ENCODE data around the gene FAM171A1. TPM values are rescaled to one million over a fixed set of nuclear protein-coding genes. Genes with fewer than 3 reads are reported as not detected.
"Not testable (repeated sequence)": the region's sequence is repeated elsewhere in the genome, so short reads cannot be mapped to it uniquely, and the experiment has no call there.

FAM171A1 gene
- total RNA-seq, 2 experiments from 2014 or later, result 5.6 to 7.0 TPM

GRCh38 chr10:15305161-15305560 is 65.9 kb downstream of the FAM171A1 start:
- no peak for DNase-seq
- H3K27me3 Mint-ChIP-seq, result peaks cover 6% of the 10 kb centered on the region
- no peaks in the 10 kb centered on the region for H3K9me3 Mint-ChIP-seq
- H3K36me3 Mint-ChIP-seq, result no peaks in the 10 kb centered on the region
- H3K4me1 Mint-ChIP-seq, result no peaks in the 10 kb centered on the region
- H3K27ac Mint-ChIP-seq, result no peak overlapping the region
- H3K4me3 Mint-ChIP-seq, result no peak overlapping the region

- H3K9me3 Mint-ChIP-seq, H3K36me3 Mint-ChIP-seq, H3K27ac Mint-ChIP-seq, H3K4me3 Mint-ChIP-seq, DNase-seq, H3K27me3 Mint-ChIP-seq, H3K4me1 Mint-ChIP-seq: not testable (repeated sequence)
Observed at GRCh38 chr10:15302188-15302956, 68.7 kb downstream of the FAM171A1 start.

GRCh38 chr10:15300697-15301096 is 70.4 kb downstream of the FAM171A1 start:
- Mint-ChIP-seq H3K27me3 (peaks cover 6% of the 10 kb centered on the region), H3K36me3 (no peaks in the 10 kb centered on the region), H3K27ac (no peak overlapping the region), H3K4me3 (no peak overlapping the region), H3K4me1 (no peaks in the 10 kb centered on the region), H3K9me3 (no peaks in the 10 kb centered on the region)
- DNase-seq, result no peak

- Mint-ChIP-seq H3K9me3 (no peaks in the 10 kb centered on the region), H3K27me3 (peaks cover 10% of the 10 kb centered on the region), H3K27ac (no peak overlapping the region), H3K4me1 (no peaks in the 10 kb centered on the region), H3K36me3 (no peaks in the 10 kb centered on the region), H3K4me3 (no peak overlapping the region)
- no peak for DNase-seq
Observed at GRCh38 chr10:15300145-15300544, 70.9 kb downstream of the FAM171A1 start.

GRCh38 chr10:15296701-15297100 is 74.4 kb downstream of the FAM171A1 start:
- Mint-ChIP-seq H3K27ac (no peak overlapping the region), H3K9me3 (no peaks in the 10 kb centered on the region), H3K4me1 (no peaks in the 10 kb centered on the region), H3K27me3 (peaks cover 4% of the 10 kb centered on the region), H3K36me3 (no peaks in the 10 kb centered on the region), H3K4me3 (no peak overlapping the region)
- DNase-seq, result no peak

- Mint-ChIP-seq H3K4me3 (no peak overlapping the region), H3K27ac (no peak overlapping the region), H3K9me3 (no peaks in the 10 kb centered on the region), H3K4me1 (no peaks in the 10 kb centered on the region), H3K27me3 (peaks cover 4% of the 10 kb centered on the region), H3K36me3 (no peaks in the 10 kb centered on the region)
- DNase-seq, result no peak
Observed at GRCh38 chr10:15295537-15296325, 75.4 kb downstream of the FAM171A1 start.

GRCh38 chr10:15293862-15294842 is 76.9 kb downstream of the FAM171A1 start:
- Mint-ChIP-seq H3K4me3 (no peak overlapping the region), H3K27ac (no peak overlapping the region), H3K36me3 (no peaks in the 10 kb centered on the region)

GRCh38 chr10:15290671-15291070 is 80.4 kb downstream of the FAM171A1 start:
- Mint-ChIP-seq H3K4me1 (no peaks in the 10 kb centered on the region), H3K27ac (no peak overlapping the region), H3K9me3 (no peaks in the 10 kb centered on the region), H3K4me3 (no peak overlapping the region), H3K36me3 (no peaks in the 10 kb centered on the region), H3K27me3 (peaks cover 4% of the 10 kb centered on the region)
- no peak for DNase-seq

More at GRCh38 chr10:15293862-15294842, 76.9 kb downstream of the FAM171A1 start:
- H3K27me3 Mint-ChIP-seq, result peaks cover 4% of the 10 kb centered on the region
- H3K4me1 Mint-ChIP-seq, result no peaks in the 10 kb centered on the region
- H3K9me3 Mint-ChIP-seq, result no peaks in the 10 kb centered on the region
- no peak for DNase-seq

GRCh38 chr10:15290150-15290549 is 80.9 kb downstream of the FAM171A1 start:
- Mint-ChIP-seq H3K9me3 (no peaks in the 10 kb centered on the region), H3K36me3 (no peaks in the 10 kb centered on the region), H3K4me1 (no peaks in the 10 kb centered on the region), H3K27me3 (no peaks in the 10 kb centered on the region), H3K27ac (no peak overlapping the region), H3K4me3 (no peak overlapping the region)
- no peak for DNase-seq

- no peaks in the 10 kb centered on the region for H3K4me1 Mint-ChIP-seq
- H3K36me3 Mint-ChIP-seq, result peaks cover 2% of the 10 kb centered on the region
- DNase-seq, result no peak
- no peak overlapping the region for H3K27ac Mint-ChIP-seq
- no peaks in the 10 kb centered on the region for H3K9me3 Mint-ChIP-seq
- H3K27me3 Mint-ChIP-seq, result no peaks in the 10 kb centered on the region
- H3K4me3 Mint-ChIP-seq, result no peak overlapping the region
Observed at GRCh38 chr10:15280974-15281373, 90.1 kb downstream of the FAM171A1 start.

- H3K27ac Mint-ChIP-seq, result no peak overlapping the region
- H3K27me3 Mint-ChIP-seq, result no peaks in the 10 kb centered on the region
- no peak for DNase-seq
- no peaks in the 10 kb centered on the region for H3K4me1 Mint-ChIP-seq
- H3K36me3 Mint-ChIP-seq, result peaks cover 2% of the 10 kb centered on the region
- no peak overlapping the region for H3K4me3 Mint-ChIP-seq
- no peaks in the 10 kb centered on the region for H3K9me3 Mint-ChIP-seq
Observed at GRCh38 chr10:15280462-15280861, 90.6 kb downstream of the FAM171A1 start.

GRCh38 chr10:15279236-15279635 is 91.9 kb downstream of the FAM171A1 start:
- Mint-ChIP-seq H3K9me3 (no peaks in the 10 kb centered on the region), H3K4me1 (no peaks in the 10 kb centered on the region), H3K4me3 (no peak overlapping the region), H3K27me3 (no peaks in the 10 kb centered on the region), H3K27ac (no peak overlapping the region), H3K36me3 (peaks cover 5% of the 10 kb centered on the region)
- no peak for DNase-seq

GRCh38 chr10:15278786-15279185 is 92.3 kb downstream of the FAM171A1 start:
- H3K4me3 Mint-ChIP-seq, result no peak overlapping the region
- no peaks in the 10 kb centered on the region for H3K4me1 Mint-ChIP-seq
- DNase-seq, result no peak
- peaks cover 5% of the 10 kb centered on the region for H3K36me3 Mint-ChIP-seq
- H3K27ac Mint-ChIP-seq, result no peak overlapping the region
- H3K27me3 Mint-ChIP-seq, result no peaks in the 10 kb centered on the region
- H3K9me3 Mint-ChIP-seq, result peaks cover 2% of the 10 kb centered on the region

- H3K4me1 Mint-ChIP-seq, H3K4me3 Mint-ChIP-seq, H3K36me3 Mint-ChIP-seq, H3K9me3 Mint-ChIP-seq, H3K27ac Mint-ChIP-seq, DNase-seq, H3K27me3 Mint-ChIP-seq: not testable (repeated sequence)
Observed at GRCh38 chr10:15276039-15276438, 95.0 kb downstream of the FAM171A1 start.

GRCh38 chr10:15269838-15270237 is 101.3 kb downstream of the FAM171A1 start:
- H3K4me1 Mint-ChIP-seq, DNase-seq, H3K27ac Mint-ChIP-seq, H3K27me3 Mint-ChIP-seq, H3K4me3 Mint-ChIP-seq, H3K9me3 Mint-ChIP-seq: not testable (repeated sequence)
- peaks cover 14% of the 10 kb centered on the region for H3K36me3 Mint-ChIP-seq
